ENCODE measurements around the gene ZNF12.
A peak's percentile ranks its signal among the peaks of the same experiment; 100 is the strongest.

The ZNF12 gene

DNA sequence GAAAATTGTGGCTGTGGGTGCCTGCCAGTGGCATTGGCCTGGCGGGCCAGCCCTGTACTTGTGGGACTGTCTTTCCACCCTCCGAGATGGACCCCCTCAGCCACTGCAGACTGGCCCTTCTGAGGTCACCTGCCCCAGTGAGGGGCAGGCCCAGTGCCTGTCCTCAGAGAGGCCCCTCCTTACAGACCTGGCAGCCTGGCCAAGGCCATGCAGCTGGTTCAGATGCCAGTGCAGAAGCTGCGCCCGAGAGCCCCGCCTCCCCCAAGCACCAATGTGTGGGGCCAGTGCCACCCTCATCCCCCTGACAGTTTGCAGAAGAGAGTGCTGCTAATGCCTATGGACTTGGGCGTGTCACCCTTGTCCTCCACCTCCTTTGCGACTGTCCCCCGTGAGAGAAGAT, 59.7 kb downstream of the ZNF12 start:
- Histone ChIP-seq H3K27me3 (ENCODE audit: insufficient read depth, low read length) (no peaks in the 10 kb centered on the region), H2BK120ac (ENCODE audit: insufficient read depth, low read length, poor library complexity) (no peak overlapping the region), H3K4me1 (ENCODE audit: control insufficient read depth in 1 of 2, insufficient read depth in 2 of 2, low read length in 2 of 2) (no peaks in the 10 kb centered on the region), H3K4me2 (ENCODE audit: low read length) (no peak overlapping the region), H4K12ac (ENCODE audit: low read depth, low read length) (no peak overlapping the region), H3K27ac (ENCODE audit: low read depth, low read length) (no peak overlapping the region), H2BK5ac (ENCODE audit: low read depth, low read length, poor library complexity) (no peak overlapping the region), H3K23ac (ENCODE audit: low read length) (no peak overlapping the region), H2AFZ (ENCODE audit: insufficient read depth, low read length, poor library complexity) (no peak overlapping the region), H3K4me3 (ENCODE audit: low read depth, low read length) (no peak overlapping the region), H3K14ac (ENCODE audit: low read length) (no peak overlapping the region), H2AK5ac (ENCODE audit: low read length) (no peak overlapping the region), H2BK12ac (ENCODE audit: low read length) (no peak overlapping the region), H3K36me3 (ENCODE audit: control insufficient read depth in 1 of 2, insufficient read depth in 2 of 2, low read length in 2 of 2) (peaks cover 87 to 88% of the 10 kb centered on the region in 2 experiments), H3K4ac (ENCODE audit: low read depth, low read length) (no peak overlapping the region), H4K91ac (ENCODE audit: low read depth, low read length) (no peak overlapping the region), H3K9me3 (ENCODE audit: insufficient read depth, low read depth, low read length) (peaks cover 6% of the 10 kb centered on the region), H3K79me1 (ENCODE audit: low read length) (no peaks in the 10 kb centered on the region), H3K9ac (ENCODE audit: low read length) (no peak overlapping the region), H4K8ac (ENCODE audit: low read depth, low read length) (no peak overlapping the region), H3K79me2 (ENCODE audit: control insufficient read depth, insufficient read depth, low read length, poor library complexity) (no peaks in the 10 kb centered on the region), H3K18ac (ENCODE audit: low read length) (no peak overlapping the region)
- no CpG with 5 or more reads among the region's 8 CpGs for WGBS (ENCODE audit: extremely low coverage, insufficient coverage, insufficient read length)
- no peak for DNase-seq

DNA sequence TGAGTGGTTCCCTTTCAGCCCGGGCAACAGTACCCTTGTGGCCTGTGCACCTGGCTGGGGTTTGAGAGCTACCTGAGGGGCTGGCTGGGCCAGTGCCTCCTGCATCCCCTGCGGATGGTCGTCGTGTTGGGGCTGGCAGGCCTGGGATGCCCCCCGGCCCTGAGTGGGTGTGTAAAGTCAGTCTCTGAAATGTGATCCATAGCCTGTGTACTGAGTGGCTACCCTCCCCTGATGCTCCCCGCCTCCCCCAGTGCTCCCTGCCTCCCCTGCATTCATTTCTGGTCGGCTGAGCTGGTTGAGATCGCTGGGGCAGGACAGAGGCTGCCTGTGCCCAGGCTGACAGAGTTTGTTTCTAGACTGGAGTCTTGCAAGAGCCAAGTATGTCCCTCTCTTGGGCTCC, 60.3 kb downstream of the ZNF12 start:
- Histone ChIP-seq H4K12ac (ENCODE audit: low read depth, low read length) (peak overlapping the region; percentile 43), H3K4me1 (ENCODE audit: control insufficient read depth in 1 of 2, insufficient read depth in 2 of 2, low read length in 2 of 2) (no peaks in the 10 kb centered on the region), H2BK5ac (ENCODE audit: low read depth, low read length, poor library complexity) (no peak overlapping the region), H2BK12ac (ENCODE audit: low read length) (no peak overlapping the region), H3K27ac (ENCODE audit: low read depth, low read length) (no peak overlapping the region), H3K36me3 (ENCODE audit: control insufficient read depth in 1 of 2, insufficient read depth in 2 of 2, low read length in 2 of 2) (peaks cover 88% of the 10 kb centered on the region in 2 experiments), H3K9me3 (ENCODE audit: insufficient read depth, low read depth, low read length) (peaks cover 3% of the 10 kb centered on the region), H3K4me3 (ENCODE audit: low read depth, low read length) (no peak overlapping the region), H2BK120ac (ENCODE audit: insufficient read depth, low read length, poor library complexity) (no peak overlapping the region), H3K79me2 (ENCODE audit: control insufficient read depth, insufficient read depth, low read length, poor library complexity) (no peaks in the 10 kb centered on the region), H3K4ac (ENCODE audit: low read depth, low read length) (no peak overlapping the region), H3K18ac (ENCODE audit: low read length) (no peak overlapping the region), H4K8ac (ENCODE audit: low read depth, low read length) (no peak overlapping the region), H3K9ac (ENCODE audit: low read length) (no peak overlapping the region), H4K91ac (ENCODE audit: low read depth, low read length) (no peak overlapping the region), H3K23ac (ENCODE audit: low read length) (no peak overlapping the region), H3K14ac (ENCODE audit: low read length) (no peak overlapping the region), H2AFZ (ENCODE audit: insufficient read depth, low read length, poor library complexity) (no peak overlapping the region), H3K79me1 (ENCODE audit: low read length) (no peaks in the 10 kb centered on the region), H3K4me2 (ENCODE audit: low read length) (no peak overlapping the region), H3K27me3 (ENCODE audit: insufficient read depth, low read length) (no peaks in the 10 kb centered on the region), H2AK5ac (ENCODE audit: low read length) (no peak overlapping the region)
- no CpG with 5 or more reads among the region's 8 CpGs for WGBS (ENCODE audit: extremely low coverage, insufficient coverage, insufficient read length)
- no peak for DNase-seq

DNA sequence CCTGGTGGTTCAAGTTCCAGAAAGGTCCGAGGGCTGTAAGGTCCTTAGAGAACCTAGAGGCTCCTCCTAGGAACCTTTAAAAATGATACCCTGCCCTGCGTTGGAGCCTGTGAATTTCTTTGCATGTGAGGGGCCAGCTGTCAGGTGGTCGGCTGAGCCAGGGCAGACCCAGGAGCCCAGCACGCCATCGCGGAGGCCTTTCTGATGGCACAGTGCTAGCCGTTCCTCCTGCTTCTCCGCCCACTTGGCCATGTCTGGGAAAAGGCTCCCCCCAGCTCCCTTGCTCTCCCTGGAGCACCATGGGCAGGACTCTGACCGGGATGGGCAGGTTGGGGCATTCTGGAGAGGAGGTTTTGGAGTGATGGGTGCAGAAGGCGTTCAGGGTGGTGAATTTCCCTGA, 62.0 kb downstream of the ZNF12 start:
- DNase-seq, result no peak
- Histone ChIP-seq H3K9me3 (ENCODE audit: insufficient read depth, low read depth, low read length) (peaks cover 3% of the 10 kb centered on the region), H4K12ac (ENCODE audit: low read depth, low read length) (no peak overlapping the region), H3K79me2 (ENCODE audit: control insufficient read depth, insufficient read depth, low read length, poor library complexity) (no peaks in the 10 kb centered on the region), H3K27me3 (ENCODE audit: insufficient read depth, low read length) (no peaks in the 10 kb centered on the region), H4K8ac (ENCODE audit: low read depth, low read length) (no peak overlapping the region), H3K23ac (ENCODE audit: low read length) (no peak overlapping the region), H3K9ac (ENCODE audit: low read length) (no peak overlapping the region), H2BK5ac (ENCODE audit: low read depth, low read length, poor library complexity) (no peak overlapping the region), H3K4ac (ENCODE audit: low read depth, low read length) (no peak overlapping the region), H4K91ac (ENCODE audit: low read depth, low read length) (no peak overlapping the region), H3K79me1 (ENCODE audit: low read length) (no peaks in the 10 kb centered on the region), H2AFZ (ENCODE audit: insufficient read depth, low read length, poor library complexity) (no peak overlapping the region), H2BK12ac (ENCODE audit: low read length) (no peak overlapping the region), H3K4me1 (ENCODE audit: control insufficient read depth in 1 of 2, insufficient read depth in 2 of 2, low read length in 2 of 2) (no peaks in the 10 kb centered on the region), H3K4me3 (ENCODE audit: low read depth, low read length) (no peak overlapping the region), H3K36me3 (ENCODE audit: control insufficient read depth in 1 of 2, insufficient read depth in 2 of 2, low read length in 2 of 2) (peaks cover 84 to 87% of the 10 kb centered on the region in 2 experiments), H3K4me2 (ENCODE audit: low read length) (no peak overlapping the region), H2AK5ac (ENCODE audit: low read length) (no peak overlapping the region), H2BK120ac (ENCODE audit: insufficient read depth, low read length, poor library complexity) (no peak overlapping the region), H3K18ac (ENCODE audit: low read length) (no peak overlapping the region), H3K27ac (ENCODE audit: low read depth, low read length) (no peak overlapping the region), H3K14ac (ENCODE audit: low read length) (no peak overlapping the region)
- WGBS (ENCODE audit: extremely low coverage, insufficient coverage, insufficient read length), result no CpG with 5 or more reads among the region's 10 CpGs

DNA sequence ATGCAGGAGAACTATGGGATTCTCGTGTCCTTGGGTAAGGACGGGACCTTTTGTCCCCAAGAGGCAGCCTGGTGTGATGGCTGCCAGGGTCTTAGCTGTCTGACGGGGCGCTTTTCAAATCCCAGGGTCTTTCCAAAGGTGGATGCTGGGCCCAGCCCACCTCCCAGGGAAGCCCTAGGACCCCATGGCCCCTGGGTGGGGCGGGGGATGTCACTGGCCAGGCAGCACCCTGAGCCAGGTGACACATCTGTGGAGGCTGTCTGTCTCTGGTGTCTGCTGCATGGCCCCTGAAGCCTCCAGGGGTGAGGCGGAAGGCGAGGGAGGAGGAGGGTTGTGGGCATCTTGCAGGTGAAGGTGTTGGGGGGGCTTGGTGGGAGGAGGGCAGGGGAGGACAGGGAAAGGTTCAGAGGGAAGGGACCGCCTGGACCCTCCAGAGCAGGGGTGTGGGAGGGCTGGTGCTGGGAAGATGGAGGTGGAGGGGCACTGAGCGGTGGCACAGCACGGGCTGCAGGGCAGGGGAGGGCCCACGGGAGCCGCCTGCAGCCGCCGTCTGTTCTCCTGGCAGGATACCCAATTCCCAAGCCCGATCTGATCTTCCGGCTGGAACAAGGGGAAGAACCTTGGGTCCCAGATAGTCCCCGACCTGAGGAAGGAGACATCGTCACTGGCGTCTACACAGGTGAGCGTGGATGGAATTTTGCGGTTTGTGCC, 62.7 kb downstream of the ZNF12 start:
- no peak overlapping the region for H2BK120ac ChIP-seq (ENCODE audit: insufficient read depth, low read length, poor library complexity)
- H2AFZ ChIP-seq (ENCODE audit: insufficient read depth, low read length, poor library complexity), result no peak overlapping the region
- H3K79me2 ChIP-seq (ENCODE audit: control insufficient read depth, insufficient read depth, low read length, poor library complexity), result no peaks in the 10 kb centered on the region
- H3K4ac ChIP-seq (ENCODE audit: low read depth, low read length), result no peak overlapping the region
- no peak overlapping the region for H3K14ac ChIP-seq (ENCODE audit: low read length)
- H3K18ac ChIP-seq (ENCODE audit: low read length), result no peak overlapping the region
- no peak overlapping the region for H3K9ac ChIP-seq (ENCODE audit: low read length)
- H2BK12ac ChIP-seq (ENCODE audit: low read length), result no peak overlapping the region
- H3K23ac ChIP-seq (ENCODE audit: low read length), result no peak overlapping the region
- peaks cover 81 to 89% of the 10 kb centered on the region in 2 experiments for H3K36me3 ChIP-seq (ENCODE audit: control insufficient read depth in 1 of 2, insufficient read depth in 2 of 2, low read length in 2 of 2)
- no peak overlapping the region for H4K8ac ChIP-seq (ENCODE audit: low read depth, low read length)
- WGBS (ENCODE audit: extremely low coverage, insufficient coverage, insufficient read length), result no CpG with 5 or more reads among the region's 21 CpGs
- H4K12ac ChIP-seq (ENCODE audit: low read depth, low read length), result no peak overlapping the region
- no peaks in the 10 kb centered on the region for H3K27me3 ChIP-seq (ENCODE audit: insufficient read depth, low read length)
- H2BK5ac ChIP-seq (ENCODE audit: low read depth, low read length, poor library complexity), result no peak overlapping the region
- H3K4me3 ChIP-seq (ENCODE audit: low read depth, low read length), result no peak overlapping the region
- H3K4me2 ChIP-seq (ENCODE audit: low read length), result no peak overlapping the region
- H3K4me1 ChIP-seq (ENCODE audit: control insufficient read depth in 1 of 2, insufficient read depth in 2 of 2, low read length in 2 of 2), result no peaks in the 10 kb centered on the region
- peaks cover 3% of the 10 kb centered on the region for H3K9me3 ChIP-seq (ENCODE audit: insufficient read depth, low read depth, low read length)
- DNase-seq, result no peak
- H3K79me1 ChIP-seq (ENCODE audit: low read length), result no peaks in the 10 kb centered on the region
- no peak overlapping the region for H4K91ac ChIP-seq (ENCODE audit: low read depth, low read length)
- H2AK5ac ChIP-seq (ENCODE audit: low read length), result no peak overlapping the region
- no peak overlapping the region for H3K27ac ChIP-seq (ENCODE audit: low read depth, low read length)

Measured in trophoblast cell (in vitro differentiated cells and primary cell).